Measurements from ENCODE around the gene STYXL2. TPM values are rescaled to one million over a fixed set of nuclear protein-coding genes. Genes with fewer than 3 reads are reported as not detected.

The STYXL2 gene
- total and polyA plus RNA-seq, 2 donors (not counting 1 experiment from before 2014, with no cell fraction given) = not detected

GRCh38 chr1:167059809-167060107, 34.1 kb upstream of the STYXL2 start:
- Histone ChIP-seq H3K36me3 (replicated peaks in 1 of 2; ENCODE audit: control extremely low read depth in 1 of 2, control insufficient read depth in 1 of 2, extremely low read depth in 1 of 2, insufficient read depth in 2 of 2, low read length in 1 of 2) (no peaks in the 10 kb centered on the region), H3K4me2 (replicated peaks; ENCODE audit: low read depth, low read length, poor library complexity, severe bottlenecking) (no peak overlapping the region), H3K9ac (ENCODE audit: low read length) (no peak overlapping the region), H3K4me1 (ENCODE audit: control insufficient read depth in 2 of 2, insufficient read depth in 2 of 2, low read length in 2 of 2) (peaks cover 3 to 6% of the 10 kb centered on the region in 2 donors), H3K27ac (ENCODE audit: low read length in 2 of 2) (no peak overlapping the region), H3K27me3 (replicated peaks in 1 of 4; ENCODE audit: control extremely low read depth in 1 of 4, control insufficient read depth in 3 of 4, insufficient read depth in 4 of 4, low read length in 3 of 4) (peaks cover 0 to 10% (median 0%) of the 10 kb centered on the region in 4 experiments), H3K4me3 (ENCODE audit: control extremely low read depth in 1 of 5, extremely low read depth in 1 of 5, insufficient read depth in 1 of 5, low read depth in 2 of 5, low read length in 4 of 5) (no peak overlapping the region), H3K79me2 (ENCODE audit: control insufficient read depth, insufficient read depth, low read length) (no peaks in the 10 kb centered on the region), H2AFZ (ENCODE audit: insufficient read depth, low read depth, low read length, poor library complexity, severe bottlenecking) (no peak overlapping the region), H4K20me1 (ENCODE audit: control insufficient read depth, insufficient read depth, low read length, poor library complexity, severe bottlenecking) (no peaks in the 10 kb centered on the region), H3K9me3 (ENCODE audit: control extremely low read depth in 1 of 3, control insufficient read depth in 2 of 3, insufficient read depth in 1 of 3, low read length in 2 of 3) (no peaks in the 10 kb centered on the region)
- POLR2A ChIA-PET = no interaction called here
- CTCF ChIA-PET = interaction anchor here (0.6 to 17.0 kb wide), 46 partner anchors 9 to 581 kb away, joined by 3 to 944 read pairs (median 5); partner anchors contain the start of genes GPA33, ILDR2, POU2F1 and STYXL2
- Mint-ChIP-seq H3K27ac (no peak overlapping the region), H3K4me3 (no peak overlapping the region), H3K4me1 (peaks cover 4% of the 10 kb centered on the region), H3K9me3 (ENCODE audit: insufficient read depth) (no peaks in the 10 kb centered on the region), H3K27me3 (peaks cover 3% of the 10 kb centered on the region)
- intact Hi-C loops (cut with micrococcal nuclease) = loop anchor here (1.0 to 5.0 kb wide), 2 partner anchors 82 to 149 kb away; partner anchors contain the start of gene ILDR2
- no peak for DNase-seq
- TF ChIP-seq CTCF (IDR thresholded peaks at IDR 0.05) = no peak
- no peak for TF ChIP-seq EZH2 (IDR thresholded peaks at IDR 0.05; ENCODE audit: borderline replicate concordance, insufficient read depth, low read depth, low read length, poor library complexity, severe bottlenecking)
- no peak for ATAC-seq (ENCODE audit: low read depth)
- WGBS (ENCODE audit: insufficient coverage) = no CpG with 5 or more reads among the region's 1 CpG

- no peak overlapping the region for H3K27ac ChIP-seq (ENCODE audit: low read length in 2 of 2)
- H3K4me3 ChIP-seq (ENCODE audit: control extremely low read depth in 1 of 5, extremely low read depth in 1 of 5, insufficient read depth in 1 of 5, low read depth in 2 of 5, low read length in 4 of 5) = no peak overlapping the region
- Mint-ChIP-seq H3K4me3 (no peak overlapping the region), H3K27me3 (peaks cover 3% of the 10 kb centered on the region), H3K9me3 (ENCODE audit: insufficient read depth) (no peaks in the 10 kb centered on the region), H3K4me1 (peaks cover 4% of the 10 kb centered on the region), H3K27ac (no peak overlapping the region)
- CTCF ChIA-PET = interaction anchor here (0.7 to 17.0 kb wide), 37 partner anchors 8 to 780 kb away, joined by 3 to 944 read pairs (median 4); partner anchors contain the start of genes GPA33, ILDR2, POGK and POU2F1
- no peak overlapping the region for H2AFZ ChIP-seq (ENCODE audit: insufficient read depth, low read depth, low read length, poor library complexity, severe bottlenecking)
- no peaks in the 10 kb centered on the region for H3K9me3 ChIP-seq (ENCODE audit: control extremely low read depth in 1 of 3, control insufficient read depth in 2 of 3, insufficient read depth in 1 of 3, low read length in 2 of 3)
- ATAC-seq (ENCODE audit: low read depth) (no peak), DNase-seq (no peak)
- 83% methylated on average over 10 of the region's 10 CpGs for WGBS (ENCODE audit: insufficient coverage)
- H3K4me1 ChIP-seq (ENCODE audit: control insufficient read depth in 2 of 2, insufficient read depth in 2 of 2, low read length in 2 of 2) = peaks cover 3 to 6% of the 10 kb centered on the region in 2 donors
- H3K4me2 ChIP-seq (replicated peaks; ENCODE audit: low read depth, low read length, poor library complexity, severe bottlenecking) = no peak overlapping the region
- H3K27me3 ChIP-seq (replicated peaks in 1 of 4; ENCODE audit: control extremely low read depth in 1 of 4, control insufficient read depth in 3 of 4, insufficient read depth in 4 of 4, low read length in 3 of 4) = peaks cover 0 to 10% (median 0%) of the 10 kb centered on the region in 4 experiments
- H3K9ac ChIP-seq (ENCODE audit: low read length) = no peak overlapping the region
- intact Hi-C loops (cut with micrococcal nuclease) = no loop called here
- POLR2A ChIA-PET = interaction anchor here (1.7 kb wide), 1 partner anchor 151 kb away, joined by 5 read pairs; no protein-coding TSS in a partner anchor
- TF ChIP-seq EZH2 (IDR thresholded peaks at IDR 0.05; ENCODE audit: borderline replicate concordance, insufficient read depth, low read depth, low read length, poor library complexity, severe bottlenecking) (no peak), CTCF (IDR thresholded peaks at IDR 0.05) (no peak)
- no peaks in the 10 kb centered on the region for H4K20me1 ChIP-seq (ENCODE audit: control insufficient read depth, insufficient read depth, low read length, poor library complexity, severe bottlenecking)
- H3K79me2 ChIP-seq (ENCODE audit: control insufficient read depth, insufficient read depth, low read length) = no peaks in the 10 kb centered on the region
- no peaks in the 10 kb centered on the region for H3K36me3 ChIP-seq (replicated peaks in 1 of 2; ENCODE audit: control extremely low read depth in 1 of 2, control insufficient read depth in 1 of 2, extremely low read depth in 1 of 2, insufficient read depth in 2 of 2, low read length in 1 of 2)
Observed at GRCh38 chr1:167060141-167061072, 33.5 kb upstream of the STYXL2 start.

Data from B cell (primary cell).